ENCODE data around the gene CBL.

CBL gene

DNA sequence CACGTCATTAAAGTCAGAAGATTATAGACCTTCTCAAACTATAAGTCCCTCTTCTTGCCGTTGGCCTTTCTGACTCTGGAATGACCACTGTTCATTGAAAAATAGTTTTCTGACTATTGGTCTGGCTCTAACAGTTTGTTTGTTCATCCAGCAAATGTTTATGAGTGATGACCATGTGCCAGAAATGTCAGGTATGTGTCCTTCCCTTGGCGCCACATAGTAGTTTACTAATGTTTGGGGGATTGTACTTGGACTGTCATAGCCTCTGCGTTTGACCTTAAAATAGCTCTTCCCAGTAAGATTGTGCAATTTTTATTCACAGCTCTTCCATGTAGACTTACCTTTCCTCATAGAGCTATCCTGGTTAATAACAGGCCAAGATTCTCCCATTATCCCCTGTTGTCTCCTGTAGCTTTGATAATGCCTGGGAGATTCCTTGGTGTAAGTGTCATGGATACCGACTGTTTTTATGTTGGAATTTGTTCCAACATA is 97.1 kb downstream of the CBL start:
- intact Hi-C loops (cut with DNase I), result no loop called here
- no peak for DNase-seq

DNA sequence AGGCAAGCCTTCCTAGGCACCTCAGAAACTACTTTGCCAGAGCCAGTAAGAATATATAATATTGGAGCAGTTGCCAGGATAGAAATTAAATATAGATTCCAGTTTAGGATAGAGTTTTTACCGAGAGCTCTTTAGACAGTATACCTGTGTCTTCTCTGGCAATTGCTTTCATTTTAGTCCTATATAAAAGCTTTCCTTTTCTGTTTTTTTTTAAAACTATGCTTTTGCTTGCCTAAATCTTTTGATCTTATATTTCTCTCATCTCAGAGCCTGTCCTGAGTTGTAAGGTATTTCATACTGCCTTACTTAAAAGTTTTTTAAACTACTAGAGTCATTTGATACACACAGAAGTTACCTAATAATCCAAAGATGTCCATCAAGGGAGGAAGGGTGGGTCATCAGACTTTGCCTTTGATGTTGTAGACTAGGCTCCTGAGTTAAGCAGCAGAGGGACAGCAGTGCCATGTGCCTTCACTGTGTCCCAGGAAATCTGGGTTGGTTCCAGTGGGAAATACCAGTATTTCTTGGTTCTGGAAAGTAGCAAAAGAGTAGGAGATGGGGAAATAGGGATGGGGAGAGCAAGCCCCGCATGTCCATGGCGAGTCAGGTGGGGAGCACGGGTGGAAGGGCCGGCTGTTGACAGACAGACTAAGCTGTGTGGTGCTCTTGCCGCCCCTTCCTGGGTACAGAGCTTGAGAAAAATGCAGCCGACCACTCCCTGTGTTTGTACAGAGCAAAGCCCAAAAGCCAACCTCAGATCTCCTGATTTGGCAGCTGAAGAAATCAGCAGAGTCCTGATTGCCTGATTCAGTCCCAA is 99.6 kb downstream of the CBL start:
- no peak for DNase-seq
- intact Hi-C loops (cut with DNase I), result no loop called here

DNA sequence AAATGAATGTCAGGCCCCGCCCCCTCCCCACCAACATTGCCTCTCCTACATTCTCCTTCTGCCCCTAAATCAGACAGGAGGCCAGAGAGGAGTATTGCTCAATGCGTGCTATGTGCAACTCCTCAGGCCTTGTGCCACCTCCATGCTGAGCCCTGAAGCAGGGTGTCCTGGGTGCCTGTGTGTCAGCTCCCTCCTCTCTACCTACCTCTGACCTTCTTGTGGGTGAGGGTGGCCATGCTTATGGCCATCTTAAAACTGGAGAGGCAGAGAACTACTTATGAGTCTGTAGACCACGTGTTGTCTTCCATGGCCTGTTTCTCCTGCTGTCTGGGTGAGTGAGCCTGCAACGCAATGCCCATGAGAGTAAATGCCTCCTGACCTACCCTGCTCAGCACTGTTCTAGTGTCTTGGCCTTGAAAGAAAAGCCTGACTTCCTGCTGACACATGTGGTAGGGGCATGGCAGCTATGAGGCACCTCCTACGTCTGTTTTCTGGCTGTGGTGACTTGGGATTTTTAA is 100.3 kb downstream of the CBL start:
- DNase-seq, result no peak
- intact Hi-C loops (cut with DNase I), result no loop called here

DNA sequence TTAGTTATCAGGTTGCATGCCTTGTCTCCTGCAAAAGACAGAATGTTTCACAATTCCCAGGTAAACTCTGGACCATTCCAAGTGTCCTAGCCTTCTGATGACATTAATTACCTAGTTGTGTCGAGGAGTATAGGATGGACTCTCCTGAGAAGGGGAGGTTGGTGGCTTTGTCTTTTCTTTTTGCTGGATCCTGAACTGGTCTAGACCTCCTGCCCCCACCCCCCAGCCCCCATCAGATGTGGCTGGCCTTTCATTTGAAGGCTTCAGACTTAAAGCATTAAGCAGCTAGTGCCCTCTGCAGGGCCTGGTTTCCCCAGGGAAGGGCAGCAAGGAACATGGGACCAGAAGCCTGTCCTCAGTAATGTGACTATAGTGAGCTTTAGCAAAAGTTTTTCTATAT is 101.1 kb downstream of the CBL start:
- intact Hi-C loops (cut with DNase I), result no loop called here
- peak in 1 of 10 donors; percentile 24 for DNase-seq

DNA sequence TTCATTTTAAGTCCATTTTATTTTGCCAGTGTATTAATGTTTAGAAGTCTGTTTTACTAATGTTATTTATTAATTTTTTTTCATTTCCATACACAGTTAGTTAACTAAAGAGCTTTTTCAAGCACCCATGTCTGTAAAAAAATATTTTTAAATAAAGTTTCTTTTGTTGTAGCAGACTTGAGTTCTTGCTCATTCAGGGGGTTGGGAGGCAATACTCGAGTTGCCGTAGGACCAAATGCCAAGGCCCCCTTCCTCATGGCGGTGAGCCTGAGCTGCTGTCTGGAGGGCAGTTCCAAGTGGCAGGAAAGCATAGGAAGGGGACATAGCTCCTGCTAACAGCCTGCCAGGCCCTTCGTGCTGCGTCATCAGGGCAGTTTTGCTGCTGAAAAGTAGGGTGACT is 101.8 kb downstream of the CBL start:
- intact Hi-C loops (cut with DNase I), result no loop called here
- DNase-seq, result no peak

DNA sequence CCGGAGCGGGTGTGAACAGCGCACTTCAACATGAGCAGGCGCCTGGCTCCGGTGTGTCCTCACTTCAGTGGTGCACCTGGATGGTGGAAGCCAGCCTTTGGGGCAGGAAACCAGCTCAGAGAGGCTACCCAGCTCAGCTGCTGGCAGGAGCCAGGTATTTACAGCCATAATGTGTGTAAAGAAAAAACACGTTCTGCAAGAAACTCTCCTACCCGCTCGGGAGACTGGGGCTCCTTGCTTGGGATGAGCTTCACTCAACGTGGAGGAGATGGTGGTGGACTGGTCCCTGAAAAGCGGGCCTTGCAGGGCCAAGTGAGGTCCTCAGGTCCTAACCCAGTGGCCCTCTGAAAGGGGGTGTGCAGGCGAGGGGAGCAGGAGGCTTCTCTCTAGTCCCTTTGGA is 103.3 kb downstream of the CBL start:
- intact Hi-C loops (cut with DNase I), result no loop called here
- no peak for DNase-seq

DNA sequence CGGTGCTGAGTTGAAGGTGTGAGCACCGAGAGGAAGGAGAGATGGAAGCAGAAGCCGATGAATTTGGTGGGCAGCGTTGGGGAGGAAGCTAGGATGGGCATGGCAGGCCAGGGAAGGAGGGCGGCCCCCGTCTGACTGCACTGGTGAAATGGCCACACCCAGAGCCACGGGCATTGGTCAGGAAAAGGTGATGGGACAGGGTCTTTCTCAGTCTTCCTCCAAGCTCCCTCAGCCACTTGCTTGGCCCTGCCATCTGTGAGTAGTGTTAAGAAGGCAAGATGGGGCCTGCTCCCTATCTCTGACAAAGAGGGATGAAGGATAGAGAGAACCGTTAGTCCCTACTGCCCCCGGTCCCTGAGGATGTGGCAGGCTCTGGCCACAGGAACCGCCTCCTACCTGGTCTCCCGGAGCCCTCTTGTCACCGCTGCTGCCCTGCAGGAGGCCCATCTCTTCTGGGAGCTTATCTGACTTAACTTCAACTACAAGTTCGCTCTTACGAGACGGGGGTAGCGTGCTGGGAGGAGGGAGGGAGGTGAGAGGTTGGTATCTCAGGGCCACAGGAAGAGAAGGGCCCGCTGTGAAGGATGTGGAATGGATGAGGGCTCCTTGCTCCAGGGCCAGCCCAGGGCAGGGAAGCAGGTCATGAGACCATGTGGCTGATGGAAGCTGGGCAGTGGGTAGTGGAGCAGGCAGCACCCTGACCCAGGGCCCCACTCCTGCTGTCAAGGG is 104.0 kb downstream of the CBL start:
- no peak for DNase-seq
- intact Hi-C loops (cut with DNase I), result no loop called here

DNA sequence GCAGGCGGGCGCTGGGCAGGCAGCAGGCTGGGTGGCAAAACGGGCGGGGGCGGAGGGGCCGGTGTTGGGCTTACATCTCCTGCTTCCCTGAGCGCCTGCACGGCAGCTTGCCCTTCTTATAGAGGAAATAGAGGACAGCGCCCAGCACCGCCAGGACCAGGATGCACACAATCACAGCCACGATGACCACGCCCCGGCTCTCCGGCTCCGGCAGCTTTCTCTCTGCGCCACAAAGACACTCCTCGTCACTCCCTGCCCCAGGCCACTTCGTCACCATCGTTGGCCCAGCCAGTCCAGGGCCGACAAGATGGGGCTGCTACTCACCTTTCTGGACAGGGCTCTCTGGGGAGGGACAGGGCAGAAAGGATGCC is 104.5 kb downstream of the CBL start:
- DNase-seq, result no peak
- intact Hi-C loops (cut with DNase I), result no loop called here

DNA sequence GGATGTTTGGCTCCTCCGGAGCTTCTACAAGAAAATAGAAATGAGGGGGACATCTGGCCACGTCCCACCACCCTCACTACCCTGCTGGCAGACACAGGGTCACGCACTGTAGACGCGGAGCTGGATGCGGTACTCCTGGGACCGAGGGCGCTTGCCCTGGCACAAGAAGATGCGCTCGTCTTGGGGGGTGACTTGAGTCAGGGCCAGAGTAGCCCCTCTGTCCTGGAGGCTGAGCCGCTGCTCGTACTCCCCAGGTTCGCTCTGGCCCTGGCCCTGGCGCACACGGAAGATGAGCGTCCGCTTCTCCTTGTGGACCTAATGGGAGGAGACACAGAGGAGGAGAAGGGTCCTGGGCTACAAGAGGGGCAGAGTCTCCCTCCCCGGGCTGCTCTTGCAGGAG is 108.6 kb downstream of the CBL start:
- DNase-seq, result no peak
- intact Hi-C loops (cut with DNase I), result no loop called here

DNA sequence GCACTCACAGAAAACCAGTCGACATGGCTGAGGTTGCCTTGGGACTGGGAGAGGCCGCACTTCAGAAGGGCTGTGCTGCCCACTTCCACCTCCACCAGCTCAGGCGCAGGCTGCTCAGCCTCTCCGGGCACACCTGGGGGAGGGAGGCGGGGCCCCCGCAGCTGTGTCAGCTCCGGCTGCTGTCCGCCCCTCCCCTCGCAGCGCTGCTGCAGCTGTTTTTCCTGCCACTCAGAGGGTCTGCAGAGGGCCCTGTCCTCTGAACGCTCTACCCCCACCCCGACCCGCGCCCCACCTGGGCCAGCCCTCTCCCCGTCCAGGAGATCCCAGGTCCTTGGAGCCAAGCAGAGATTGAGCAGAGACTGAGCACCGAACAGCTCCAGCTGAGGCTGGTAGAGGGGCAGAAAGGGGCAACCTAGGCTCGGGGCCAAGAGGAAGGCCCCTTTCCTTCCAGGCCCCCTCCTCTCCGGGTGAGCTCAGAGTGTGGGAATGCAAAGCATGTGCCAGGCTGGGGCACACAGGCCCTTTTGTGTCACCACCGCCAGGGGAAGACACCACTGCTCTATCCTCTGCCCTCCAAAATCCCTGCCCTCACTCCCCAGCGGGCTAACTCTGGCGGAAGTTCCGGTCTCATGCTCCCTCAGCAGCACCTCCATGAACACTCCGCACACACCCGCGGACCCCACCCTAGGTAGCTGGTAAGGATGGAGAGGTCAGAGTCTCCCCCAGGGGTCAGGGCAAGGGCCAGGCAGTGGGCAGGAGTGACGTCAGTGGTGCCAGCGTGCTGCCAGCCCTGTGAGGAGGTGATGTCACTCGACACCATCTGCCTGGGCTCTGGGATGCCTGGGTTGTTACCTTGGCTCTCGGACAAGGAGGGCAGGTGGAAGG is 109.2 kb downstream of the CBL start:
- peak in 8 of 10 donors; percentile 32 to 95 (median 60) for DNase-seq
- intact Hi-C loops (cut with DNase I), result no loop called here

DNA sequence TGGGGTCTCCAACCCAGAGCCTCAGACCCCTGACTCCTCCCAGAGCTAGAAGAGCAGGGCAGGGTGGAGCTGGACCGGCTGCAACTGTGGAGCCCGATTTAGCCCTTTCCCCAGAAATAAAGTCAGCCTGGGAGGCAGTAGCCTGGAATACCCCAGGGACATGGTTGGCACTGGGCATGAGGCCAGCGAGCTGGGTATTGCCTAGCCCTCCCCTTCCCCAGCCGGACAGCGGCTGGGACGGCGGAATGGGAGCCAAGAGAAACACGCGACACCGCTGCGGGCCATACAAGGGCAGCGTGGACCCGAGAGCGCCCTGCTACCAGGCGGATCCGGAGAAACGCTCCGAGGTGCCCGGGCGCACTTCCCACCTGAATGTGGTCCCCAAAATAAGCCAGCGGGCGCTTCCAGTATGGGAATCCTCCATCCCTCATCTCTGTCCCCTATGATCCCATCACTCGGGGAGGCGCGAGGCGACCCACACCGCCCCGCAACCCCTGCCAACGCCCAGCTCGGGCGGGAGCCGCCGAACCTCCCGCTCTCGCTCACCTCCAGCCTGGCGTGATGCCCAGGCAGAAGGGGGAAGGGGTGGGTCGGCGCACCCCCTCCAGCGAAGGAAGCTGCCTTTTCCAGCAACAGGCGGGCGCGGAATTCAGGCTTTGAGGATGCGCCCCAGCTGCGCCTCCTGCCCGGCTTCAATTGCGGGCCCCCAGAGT is 110.0 kb downstream of the CBL start:
- intact Hi-C loops (cut with DNase I), result no loop called here

DNA sequence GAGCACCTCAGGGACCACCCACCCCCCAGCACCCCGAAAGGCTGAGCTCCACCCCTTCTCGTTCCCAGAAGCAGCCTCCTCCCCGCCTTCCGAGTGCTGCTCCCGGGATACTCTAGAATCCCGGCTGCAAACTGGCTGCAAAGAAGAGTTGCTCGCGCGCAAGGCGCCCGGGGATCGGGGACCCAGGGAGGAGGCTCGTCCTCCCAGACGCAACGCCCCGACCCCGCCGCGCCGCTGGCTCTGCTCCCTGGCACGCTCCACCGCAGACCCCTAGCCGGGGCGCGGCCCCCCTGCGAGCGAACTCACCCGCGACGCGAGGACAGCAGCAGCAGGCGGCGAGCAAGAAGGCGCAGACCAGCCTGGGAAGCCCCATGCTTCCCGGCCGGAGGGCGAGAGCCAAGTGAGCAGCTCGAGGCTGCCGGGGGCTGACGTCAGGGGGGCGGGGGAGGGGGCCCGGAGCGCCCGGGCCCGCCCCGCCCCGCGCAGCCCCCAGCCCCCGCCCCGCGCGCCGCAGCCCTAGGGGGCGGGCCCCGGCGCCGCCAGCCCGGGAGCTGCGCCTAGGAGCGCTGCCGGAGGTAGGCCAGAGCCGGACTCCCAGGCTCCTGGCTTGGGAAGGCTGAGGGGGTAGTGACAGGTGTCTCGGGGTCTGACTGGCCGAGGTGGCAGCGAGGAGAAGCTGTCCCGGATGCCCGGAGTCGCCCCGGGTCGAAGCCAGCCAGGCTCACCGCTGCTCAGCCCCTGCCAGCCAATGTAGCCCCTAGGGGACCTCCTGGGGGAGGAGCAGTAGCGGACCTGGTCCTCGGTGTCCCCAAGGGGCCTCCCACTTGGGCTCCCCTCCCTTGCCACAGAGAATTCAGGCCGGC is 110.8 kb downstream of the CBL start, which contains the start of gene MCAM:
TSS of gene MCAM (minus strand) at position 402 of the 863 bp plus-strand sequence. CDS start at position 373, 29 bp downstream.
- intact Hi-C loops (cut with DNase I), result no loop called here
- peak in 5 of 10 donors; percentile 34 to 91 (median 77) for DNase-seq

More for the DNA sequence above, 110.0 kb downstream of the CBL start:
- peak; percentile 59 to 96 (median 79) for DNase-seq

DNA sequence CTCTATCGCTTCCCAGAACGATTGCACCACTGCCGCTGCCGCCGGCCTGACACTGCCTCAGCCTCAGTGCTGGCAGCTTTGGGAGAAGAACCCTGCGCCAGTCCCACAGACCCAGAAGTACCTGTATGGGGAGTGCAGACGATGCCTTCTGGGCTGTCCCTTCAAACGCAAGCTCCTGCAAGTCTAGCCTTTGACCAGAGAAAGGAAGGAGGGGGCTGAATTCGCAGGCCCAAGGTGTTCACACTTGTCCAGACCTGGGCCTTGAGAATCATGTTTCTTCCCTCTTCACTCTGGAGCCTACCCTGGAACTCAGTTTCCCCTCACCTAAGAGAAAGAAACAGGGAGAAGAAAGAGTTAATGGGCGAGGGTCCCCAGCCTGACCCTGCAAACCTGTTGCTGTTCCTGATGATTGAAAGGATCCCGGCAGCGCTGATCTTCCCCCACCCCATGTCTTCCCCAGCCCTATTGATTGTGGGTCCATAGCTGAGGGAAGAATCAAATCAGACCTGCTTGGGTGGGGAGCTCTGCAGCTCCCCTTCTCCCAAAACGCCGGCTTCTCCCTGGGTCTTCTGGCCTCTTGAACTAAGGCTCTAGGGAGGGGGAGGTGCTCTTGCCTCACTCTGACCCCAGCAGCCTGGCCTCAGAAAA is 111.6 kb downstream of the CBL start:
- DNase-seq, result peak in 2 of 10 donors; percentile 71 to 87
- intact Hi-C loops (cut with DNase I), result no loop called here

DNA sequence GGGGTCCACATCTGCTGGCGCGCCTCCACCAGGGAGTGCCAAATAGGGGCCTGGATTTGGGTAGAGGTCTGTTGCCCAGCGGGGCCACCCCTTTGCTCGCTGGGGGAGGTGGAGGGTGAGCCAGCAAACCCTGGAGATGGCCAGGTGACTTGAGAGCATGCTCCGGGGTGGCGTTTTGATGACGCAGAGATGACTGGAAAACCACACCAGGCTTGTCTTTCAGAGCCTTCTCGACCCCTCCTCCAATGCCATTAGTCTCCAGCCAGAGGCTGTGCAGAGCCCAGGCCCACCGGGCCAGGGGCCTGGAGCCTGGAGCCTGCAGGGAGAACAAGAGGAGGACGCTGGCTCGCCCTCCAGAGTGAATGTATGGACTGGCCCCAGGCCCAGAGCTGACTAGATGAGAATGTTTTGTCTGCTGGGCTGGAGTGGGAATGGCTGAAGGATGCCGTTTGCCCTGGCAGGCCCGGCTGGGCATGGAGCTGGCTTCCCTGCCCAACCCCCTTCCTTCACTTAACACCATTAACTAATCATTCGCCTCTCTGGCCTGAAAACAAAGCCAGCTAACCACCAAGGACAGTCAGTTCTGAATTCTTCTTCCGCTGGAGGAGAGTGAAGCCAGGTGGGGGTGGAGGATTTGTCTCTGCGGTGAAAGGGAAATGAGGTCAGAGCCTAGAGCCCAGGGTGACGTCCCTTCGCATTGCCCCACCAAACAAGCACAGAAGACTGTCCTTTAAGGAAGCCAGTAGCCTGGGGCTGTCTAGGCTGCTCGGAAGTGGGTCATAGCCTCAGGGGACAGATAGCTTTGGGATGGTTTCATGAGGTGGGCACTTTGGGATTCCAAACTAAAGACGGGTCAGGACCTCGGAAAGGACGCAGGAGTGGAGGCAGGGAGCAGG is 112.3 kb downstream of the CBL start:
- intact Hi-C loops (cut with DNase I), result no loop called here
- DNase-seq, result peak in 2 of 10 donors; percentile 61 to 64

DNA sequence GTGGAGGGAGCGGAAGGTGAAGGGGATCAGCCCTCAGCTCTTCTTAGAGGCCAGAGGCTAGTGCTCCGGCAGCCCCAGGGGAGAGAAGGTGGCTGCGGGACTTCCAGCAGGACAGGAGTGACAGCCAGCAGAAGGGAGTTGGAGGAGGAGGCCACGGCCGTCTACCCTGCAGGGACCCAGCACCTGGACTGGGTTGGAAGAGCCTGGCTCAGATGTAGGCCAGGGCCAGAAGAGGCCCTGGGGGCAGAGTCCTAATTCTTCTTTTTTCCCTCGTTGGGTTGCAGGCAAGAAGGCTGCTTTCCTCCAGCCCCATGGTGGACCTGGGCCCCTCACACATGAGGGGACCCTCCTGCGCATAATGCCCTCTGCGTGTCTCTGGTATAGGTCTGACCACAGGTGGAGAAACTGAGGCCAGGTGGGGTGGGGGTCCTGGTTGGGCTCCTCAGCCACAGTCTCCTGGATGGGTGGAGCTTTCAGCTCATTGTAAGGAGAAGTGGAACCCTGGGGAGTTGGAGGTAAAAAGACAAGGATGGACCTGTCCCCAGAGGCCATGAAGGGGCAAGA is 113.1 kb downstream of the CBL start:
- peak in 2 of 10 donors; percentile 62 to 74 for DNase-seq
- intact Hi-C loops (cut with DNase I), result no loop called here

DNA sequence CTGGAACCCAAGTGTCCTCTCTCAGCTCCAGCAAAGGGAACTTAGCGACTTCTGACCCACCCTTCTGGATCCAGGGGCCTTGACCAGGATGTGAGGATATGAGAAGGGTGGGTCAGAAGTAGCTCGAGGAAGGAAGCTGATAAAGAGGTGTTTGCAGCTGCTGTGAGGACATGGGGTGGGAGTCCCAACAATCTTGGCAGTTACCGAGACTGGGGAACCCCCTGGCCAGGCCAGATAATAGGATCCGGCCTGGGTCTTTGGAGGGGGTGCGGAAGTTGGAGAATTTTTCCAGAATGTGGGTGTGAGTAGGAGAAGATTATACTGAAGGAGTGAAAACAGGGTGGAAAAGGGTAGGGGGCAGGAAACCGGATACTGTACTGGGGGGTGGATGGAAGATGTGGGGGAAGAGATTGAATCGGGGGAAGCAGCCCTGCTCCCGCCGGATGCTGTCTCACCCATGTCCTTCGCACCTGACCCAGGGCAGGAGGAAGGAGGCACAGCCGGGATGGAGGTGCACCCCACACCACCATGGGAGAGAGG is 113.6 kb downstream of the CBL start:
- no peak for DNase-seq

More for the DNA sequence above, 113.6 kb downstream of the CBL start:
- intact Hi-C loops (cut with DNase I), result no loop called here

Measured in posterior cingulate gyrus (tissue), 11 donors.